ENCODE data around the gene SOS2. TPM values are rescaled to one million over a fixed set of nuclear protein-coding genes. Genes with fewer than 3 reads are reported as not detected.

Gene SOS2
- total and polyA plus RNA-seq, 2 donors (not counting 1 experiment from before 2014, with no cell fraction given) = 9.6 to 51.0 TPM

GRCh38 chr14:50094056-50094755, 137.2 kb downstream of the SOS2 start:
- intact Hi-C loops (cut with micrococcal nuclease) = no loop called here
- H3K4me1 Mint-ChIP-seq = peaks cover 72% of the 10 kb centered on the region
- CTCF ChIA-PET = interaction anchor here (0.7 to 9.2 kb wide), 4 partner anchors 10 to 231 kb away, joined by 4 to 70 read pairs (median 16); no protein-coding TSS in a partner anchor
- Histone ChIP-seq H3K36me3 (replicated peaks in 1 of 2; ENCODE audit: control extremely low read depth in 1 of 2, control insufficient read depth in 1 of 2, extremely low read depth in 1 of 2, insufficient read depth in 2 of 2, low read length in 1 of 2) (peaks cover 0 to 7% of the 10 kb centered on the region in 2 experiments), H4K20me1 (ENCODE audit: control insufficient read depth, insufficient read depth, low read length, poor library complexity, severe bottlenecking) (no peaks in the 10 kb centered on the region), H3K4me3 (ENCODE audit: control extremely low read depth in 1 of 5, extremely low read depth in 1 of 5, insufficient read depth in 1 of 5, low read depth in 2 of 5, low read length in 4 of 5) (no peak overlapping the region), H3K79me2 (ENCODE audit: control insufficient read depth, insufficient read depth, low read length) (peaks cover 97% of the 10 kb centered on the region), H3K9ac (ENCODE audit: low read length) (no peak overlapping the region), H3K27me3 (replicated peaks in 1 of 4; ENCODE audit: control extremely low read depth in 1 of 4, control insufficient read depth in 3 of 4, insufficient read depth in 4 of 4, low read length in 3 of 4) (no peaks in the 10 kb centered on the region), H3K27ac (ENCODE audit: low read length in 2 of 2) (peak overlapping the region in 1 of 2 donors; percentile 70), H2AFZ (ENCODE audit: insufficient read depth, low read depth, low read length, poor library complexity, severe bottlenecking) (no peak overlapping the region), H3K4me1 (ENCODE audit: control insufficient read depth in 2 of 2, insufficient read depth in 2 of 2, low read length in 2 of 2) (peaks cover 62 to 69% of the 10 kb centered on the region in 2 donors), H3K4me2 (replicated peaks; ENCODE audit: low read depth, low read length, poor library complexity, severe bottlenecking) (no peak overlapping the region), H3K9me3 (ENCODE audit: control extremely low read depth in 1 of 3, control insufficient read depth in 2 of 3, insufficient read depth in 1 of 3, low read length in 2 of 3) (no peaks in the 10 kb centered on the region)
- ATAC-seq (ENCODE audit: low read depth) (no peak), DNase-seq (no peak)
- TF ChIP-seq EZH2 (IDR thresholded peaks at IDR 0.05; ENCODE audit: borderline replicate concordance, insufficient read depth, low read depth, low read length, poor library complexity, severe bottlenecking) = no peak
- no peak for TF ChIP-seq CTCF (IDR thresholded peaks at IDR 0.05)
- H3K4me3 Mint-ChIP-seq = no peak overlapping the region
- WGBS (ENCODE audit: insufficient coverage) = 96% methylated on average over 6 of the region's 11 CpGs
- H3K9me3 Mint-ChIP-seq (ENCODE audit: insufficient read depth) = no peaks in the 10 kb centered on the region
- peak overlapping the region; percentile 79 for H3K27ac Mint-ChIP-seq
- H3K27me3 Mint-ChIP-seq = no peaks in the 10 kb centered on the region
- POLR2A ChIA-PET = interaction anchor here (0.6 to 1.2 kb wide), 3 partner anchors 18 to 232 kb away, joined by 3 to 6 read pairs (median 3); no protein-coding TSS in a partner anchor

- H3K79me2 ChIP-seq (ENCODE audit: control insufficient read depth, insufficient read depth, low read length) = peaks cover 97% of the 10 kb centered on the region
- H4K20me1 ChIP-seq (ENCODE audit: control insufficient read depth, insufficient read depth, low read length, poor library complexity, severe bottlenecking) = no peaks in the 10 kb centered on the region
- peak overlapping the region; percentile 87 for H3K27ac Mint-ChIP-seq
- H3K9me3 ChIP-seq (ENCODE audit: control extremely low read depth in 1 of 3, control insufficient read depth in 2 of 3, insufficient read depth in 1 of 3, low read length in 2 of 3) = no peaks in the 10 kb centered on the region
- peak overlapping the region; percentile 13 to 70 for H3K27ac ChIP-seq (ENCODE audit: low read length in 2 of 2)
- no peaks in the 10 kb centered on the region for H3K27me3 Mint-ChIP-seq
- intact Hi-C loops (cut with micrococcal nuclease) = no loop called here
- no peaks in the 10 kb centered on the region for H3K9me3 Mint-ChIP-seq (ENCODE audit: insufficient read depth)
- H3K27me3 ChIP-seq (replicated peaks in 1 of 4; ENCODE audit: control extremely low read depth in 1 of 4, control insufficient read depth in 3 of 4, insufficient read depth in 4 of 4, low read length in 3 of 4) = no peaks in the 10 kb centered on the region
- CTCF ChIA-PET = interaction anchor here (0.5 to 9.2 kb wide), 4 partner anchors 10 to 230 kb away, joined by 4 to 70 read pairs (median 16); no protein-coding TSS in a partner anchor
- H3K36me3 ChIP-seq (replicated peaks in 1 of 2; ENCODE audit: control extremely low read depth in 1 of 2, control insufficient read depth in 1 of 2, extremely low read depth in 1 of 2, insufficient read depth in 2 of 2, low read length in 1 of 2) = peaks cover 0 to 10% of the 10 kb centered on the region in 2 experiments
- H3K9ac ChIP-seq (ENCODE audit: low read length) = no peak overlapping the region
- peaks cover 68 to 74% of the 10 kb centered on the region in 2 donors for H3K4me1 ChIP-seq (ENCODE audit: control insufficient read depth in 2 of 2, insufficient read depth in 2 of 2, low read length in 2 of 2)
- DNase-seq = no peak
- no peak overlapping the region for H3K4me3 Mint-ChIP-seq
- no peak for ATAC-seq (ENCODE audit: low read depth)
- H3K4me2 ChIP-seq (replicated peaks; ENCODE audit: low read depth, low read length, poor library complexity, severe bottlenecking) = peak overlapping the region; percentile 9
- H2AFZ ChIP-seq (ENCODE audit: insufficient read depth, low read depth, low read length, poor library complexity, severe bottlenecking) = no peak overlapping the region
- WGBS (ENCODE audit: insufficient coverage) = 92% methylated on average over 1 of the region's 2 CpGs
- POLR2A ChIA-PET = interaction anchor here (0.6 to 1.2 kb wide), 4 partner anchors 19 to 232 kb away, joined by 3 to 6 read pairs (median 3); no protein-coding TSS in a partner anchor
- TF ChIP-seq CTCF (IDR thresholded peaks at IDR 0.05) = no peak
- TF ChIP-seq EZH2 (IDR thresholded peaks at IDR 0.05; ENCODE audit: borderline replicate concordance, insufficient read depth, low read depth, low read length, poor library complexity, severe bottlenecking) = no peak
- H3K4me1 Mint-ChIP-seq = peaks cover 74% of the 10 kb centered on the region
- H3K4me3 ChIP-seq (ENCODE audit: control extremely low read depth in 1 of 5, extremely low read depth in 1 of 5, insufficient read depth in 1 of 5, low read depth in 2 of 5, low read length in 4 of 5) = no peak overlapping the region
Observed at GRCh38 chr14:50093496-50093895, 137.9 kb downstream of the SOS2 start.
